ENCODE measurements around the gene RBM15B.

DNA sequence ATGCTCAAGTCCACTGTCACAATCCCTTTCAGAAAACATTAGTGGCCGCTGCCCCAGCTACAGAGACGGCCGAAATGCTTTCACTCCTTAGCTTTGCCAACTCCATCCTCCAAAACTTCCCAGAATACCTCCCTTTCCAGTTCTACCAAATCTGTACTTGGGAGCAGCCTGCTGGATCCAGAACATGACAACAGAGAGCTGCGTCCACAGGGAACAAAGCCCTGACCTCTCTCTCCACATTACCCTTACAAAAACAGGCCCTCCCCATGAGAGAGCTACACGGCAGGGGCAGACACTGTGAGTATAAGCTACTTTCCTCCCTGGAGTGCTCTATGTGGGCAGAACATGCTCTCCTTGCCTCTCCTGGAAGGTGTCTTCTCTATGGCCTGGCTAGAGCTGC lies 6.3 kb downstream of the RBM15B start:
- TF ChIP-seq, protein P1, sequence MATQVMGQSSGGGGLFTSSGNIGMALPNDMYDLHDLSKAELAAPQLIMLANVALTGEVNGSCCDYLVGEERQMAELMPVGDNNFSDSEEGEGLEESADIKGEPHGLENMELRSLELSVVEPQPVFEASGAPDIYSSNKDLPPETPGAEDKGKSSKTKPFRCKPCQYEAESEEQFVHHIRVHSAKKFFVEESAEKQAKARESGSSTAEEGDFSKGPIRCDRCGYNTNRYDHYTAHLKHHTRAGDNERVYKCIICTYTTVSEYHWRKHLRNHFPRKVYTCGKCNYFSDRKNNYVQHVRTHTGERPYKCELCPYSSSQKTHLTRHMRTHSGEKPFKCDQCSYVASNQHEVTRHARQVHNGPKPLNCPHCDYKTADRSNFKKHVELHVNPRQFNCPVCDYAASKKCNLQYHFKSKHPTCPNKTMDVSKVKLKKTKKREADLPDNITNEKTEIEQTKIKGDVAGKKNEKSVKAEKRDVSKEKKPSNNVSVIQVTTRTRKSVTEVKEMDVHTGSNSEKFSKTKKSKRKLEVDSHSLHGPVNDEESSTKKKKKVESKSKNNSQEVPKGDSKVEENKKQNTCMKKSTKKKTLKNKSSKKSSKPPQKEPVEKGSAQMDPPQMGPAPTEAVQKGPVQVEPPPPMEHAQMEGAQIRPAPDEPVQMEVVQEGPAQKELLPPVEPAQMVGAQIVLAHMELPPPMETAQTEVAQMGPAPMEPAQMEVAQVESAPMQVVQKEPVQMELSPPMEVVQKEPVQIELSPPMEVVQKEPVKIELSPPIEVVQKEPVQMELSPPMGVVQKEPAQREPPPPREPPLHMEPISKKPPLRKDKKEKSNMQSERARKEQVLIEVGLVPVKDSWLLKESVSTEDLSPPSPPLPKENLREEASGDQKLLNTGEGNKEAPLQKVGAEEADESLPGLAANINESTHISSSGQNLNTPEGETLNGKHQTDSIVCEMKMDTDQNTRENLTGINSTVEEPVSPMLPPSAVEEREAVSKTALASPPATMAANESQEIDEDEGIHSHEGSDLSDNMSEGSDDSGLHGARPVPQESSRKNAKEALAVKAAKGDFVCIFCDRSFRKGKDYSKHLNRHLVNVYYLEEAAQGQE (IDR thresholded peaks at IDR 0.05): no peak
- TF ChIP-seq, protein P2, sequence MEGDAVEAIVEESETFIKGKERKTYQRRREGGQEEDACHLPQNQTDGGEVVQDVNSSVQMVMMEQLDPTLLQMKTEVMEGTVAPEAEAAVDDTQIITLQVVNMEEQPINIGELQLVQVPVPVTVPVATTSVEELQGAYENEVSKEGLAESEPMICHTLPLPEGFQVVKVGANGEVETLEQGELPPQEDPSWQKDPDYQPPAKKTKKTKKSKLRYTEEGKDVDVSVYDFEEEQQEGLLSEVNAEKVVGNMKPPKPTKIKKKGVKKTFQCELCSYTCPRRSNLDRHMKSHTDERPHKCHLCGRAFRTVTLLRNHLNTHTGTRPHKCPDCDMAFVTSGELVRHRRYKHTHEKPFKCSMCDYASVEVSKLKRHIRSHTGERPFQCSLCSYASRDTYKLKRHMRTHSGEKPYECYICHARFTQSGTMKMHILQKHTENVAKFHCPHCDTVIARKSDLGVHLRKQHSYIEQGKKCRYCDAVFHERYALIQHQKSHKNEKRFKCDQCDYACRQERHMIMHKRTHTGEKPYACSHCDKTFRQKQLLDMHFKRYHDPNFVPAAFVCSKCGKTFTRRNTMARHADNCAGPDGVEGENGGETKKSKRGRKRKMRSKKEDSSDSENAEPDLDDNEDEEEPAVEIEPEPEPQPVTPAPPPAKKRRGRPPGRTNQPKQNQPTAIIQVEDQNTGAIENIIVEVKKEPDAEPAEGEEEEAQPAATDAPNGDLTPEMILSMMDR (IDR thresholded peaks at IDR 0.05): no peak
- TF ChIP-seq CEBPB (IDR thresholded peaks at IDR 0.05) (no peak), POLR2A (IDR thresholded peaks at IDR 0.05; ENCODE audit: low read length) (no peak), EHMT2 (IDR thresholded peaks at IDR 0.05; ENCODE audit: low read depth) (no peak), MYC (IDR thresholded peaks at IDR 0.05; ENCODE audit: borderline replicate concordance, low read length) (no peak), ESRRA (IDR thresholded peaks at IDR 0.05; ENCODE audit: borderline replicate concordance, low read length) (no peak)
- TF ChIP-seq, protein P3, sequence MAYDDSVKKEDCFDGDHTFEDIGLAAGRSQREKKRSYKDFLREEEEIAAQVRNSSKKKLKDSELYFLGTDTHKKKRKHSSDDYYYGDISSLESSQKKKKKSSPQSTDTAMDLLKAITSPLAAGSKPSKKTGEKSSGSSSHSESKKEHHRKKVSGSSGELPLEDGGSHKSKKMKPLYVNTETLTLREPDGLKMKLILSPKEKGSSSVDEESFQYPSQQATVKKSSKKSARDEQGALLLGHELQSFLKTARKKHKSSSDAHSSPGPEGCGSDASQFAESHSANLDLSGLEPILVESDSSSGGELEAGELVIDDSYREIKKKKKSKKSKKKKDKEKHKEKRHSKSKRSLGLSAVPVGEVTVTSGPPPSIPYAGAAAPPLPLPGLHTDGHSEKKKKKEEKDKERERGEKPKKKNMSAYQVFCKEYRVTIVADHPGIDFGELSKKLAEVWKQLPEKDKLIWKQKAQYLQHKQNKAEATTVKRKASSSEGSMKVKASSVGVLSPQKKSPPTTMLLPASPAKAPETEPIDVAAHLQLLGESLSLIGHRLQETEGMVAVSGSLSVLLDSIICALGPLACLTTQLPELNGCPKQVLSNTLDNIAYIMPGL (CRISPR knock-in tag; IDR thresholded peaks at IDR 0.05; ENCODE audit: borderline replicate concordance): no peak
- TF ChIP-seq, protein P4, sequence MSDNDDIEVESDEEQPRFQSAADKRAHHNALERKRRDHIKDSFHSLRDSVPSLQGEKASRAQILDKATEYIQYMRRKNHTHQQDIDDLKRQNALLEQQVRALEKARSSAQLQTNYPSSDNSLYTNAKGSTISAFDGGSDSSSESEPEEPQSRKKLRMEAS (IDR thresholded peaks at IDR 0.05): no peak

Data from A549 (cell line).